ENCODE results near the gene SULT4A1.

The SULT4A1 gene

GRCh38 chr22:43798492-43798891, 63.8 kb downstream of the SULT4A1 start:
- no peak for ATAC-seq
- TF ChIP-seq ZNF8 (CRISPR knock-in tag; IDR thresholded peaks at IDR 0.05): no peak
- TF ChIP-seq ZFP30 (CRISPR knock-in tag; IDR thresholded peaks at IDR 0.05): no peak
- no peak for TF ChIP-seq TCF4 (CRISPR knock-in tag; IDR thresholded peaks at IDR 0.05; ENCODE audit: borderline replicate concordance)
- no peak for TF ChIP-seq PATZ1 (CRISPR knock-in tag; IDR thresholded peaks at IDR 0.05; ENCODE audit: borderline replicate concordance)
- TF ChIP-seq CSRNP3 (CRISPR knock-in tag; IDR thresholded peaks at IDR 0.05): no peak
- no peak for TF ChIP-seq ARNTL (CRISPR knock-in tag; IDR thresholded peaks at IDR 0.05; ENCODE audit: borderline replicate concordance, low read depth)
- no peak for TF ChIP-seq CREB5 (CRISPR knock-in tag; IDR thresholded peaks at IDR 0.05; ENCODE audit: low read depth)
- TF ChIP-seq ZNF70 (CRISPR knock-in tag; IDR thresholded peaks at IDR 0.05): no peak
- no peak for TF ChIP-seq PPARA (CRISPR knock-in tag; IDR thresholded peaks at IDR 0.05; ENCODE audit: borderline replicate concordance)

GRCh38 chr22:43796567-43796966, 65.7 kb downstream of the SULT4A1 start:
- peak; percentile 66 for ATAC-seq
- TF ChIP-seq CSRNP3 (CRISPR knock-in tag; IDR thresholded peaks at IDR 0.05) (no peak), RARB (CRISPR knock-in tag; IDR thresholded peaks at IDR 0.05) (no peak), PPARA (CRISPR knock-in tag; IDR thresholded peaks at IDR 0.05; ENCODE audit: borderline replicate concordance) (no peak), ZNF565 (CRISPR knock-in tag; conservative IDR thresholded peaks at IDR 0.05; ENCODE audit: low read depth) (no peak), POU6F1 (CRISPR knock-in tag; IDR thresholded peaks at IDR 0.05; ENCODE audit: borderline replicate concordance, low read depth) (no peak), BACH2 (CRISPR knock-in tag; IDR thresholded peaks at IDR 0.05; ENCODE audit: borderline replicate concordance) (no peak), ISL1 (CRISPR knock-in tag; IDR thresholded peaks at IDR 0.05) (no peak), PATZ1 (CRISPR knock-in tag; IDR thresholded peaks at IDR 0.05; ENCODE audit: borderline replicate concordance) (no peak), ESRRG (CRISPR knock-in tag; IDR thresholded peaks at IDR 0.05) (no peak), TSHZ2 (CRISPR knock-in tag; IDR thresholded peaks at IDR 0.05) (no peak), ZFP3 (CRISPR knock-in tag; IDR thresholded peaks at IDR 0.05) (no peak), ARNTL (CRISPR knock-in tag; IDR thresholded peaks at IDR 0.05; ENCODE audit: borderline replicate concordance, low read depth) (no peak), TOX (CRISPR knock-in tag; IDR thresholded peaks at IDR 0.05; ENCODE audit: borderline replicate concordance) (no peak), ZNF70 (CRISPR knock-in tag; IDR thresholded peaks at IDR 0.05) (no peak), ZC3H10 (CRISPR knock-in tag; IDR thresholded peaks at IDR 0.05) (no peak), OSR1 (CRISPR knock-in tag; IDR thresholded peaks at IDR 0.05) (no peak)
